HepG2 (cell line): ENCODE measurements around the gene OTUD4. TPM values are rescaled to one million over a fixed set of nuclear protein-coding genes. Genes with fewer than 3 reads are reported as not detected.

Experiments used
- ARNT ChIP-seq: fragments of 450-650 bp; IDR thresholded peaks from 2 replicates; pipeline ENCODE4 v1.6.1; 2017
- ATF5 ChIP-seq: sonication (generic); formaldehyde crosslinking; IDR thresholded peaks from 2 replicates; pipeline ENCODE4 v1.4.0; 2020; ENCODE audit warnings: mild to moderate bottlenecking, low read depth, missing genetic modification reagents
- CCAR2 ChIP-seq: fragments of 200-400 bp; formaldehyde crosslinking; optimal IDR thresholded peaks from 2 replicates; pipeline ENCODE3; 2018; ENCODE audit warnings: low read depth, mild to moderate bottlenecking, low read length, moderate library complexity
- CHD2 ChIP-seq: IDR thresholded peaks from 2 replicates; pipeline ENCODE4 v1.6.1; 2011; ENCODE audit warnings: low read depth, low read length, improper control_type of control experiment
- DNMT3B ChIP-seq: conservative IDR thresholded peaks from 2 replicates; pipeline ENCODE4 v1.6.1; 2016; ENCODE audit warnings: missing biosample characterization, control low read depth
- HOXA7 ChIP-seq: sonication (generic); formaldehyde crosslinking; IDR thresholded peaks from 2 replicates; pipeline ENCODE4 v1.8.1; 2022; ENCODE audit warnings: mild to moderate bottlenecking, missing genetic modification reagents, moderate library complexity
- LBX2 ChIP-seq: sonication (generic); formaldehyde crosslinking; IDR thresholded peaks from 2 replicates; pipeline ENCODE4 v1.5.0; 2020; ENCODE audit warnings: missing genetic modification reagents, mild to moderate bottlenecking, borderline replicate concordance
- MED13 ChIP-seq: sonication (generic); formaldehyde crosslinking; IDR thresholded peaks from 2 replicates; pipeline ENCODE4 v1.5.0; 2020; ENCODE audit warnings: missing genetic modification reagents
- MEIS2 ChIP-seq: sonication (generic); formaldehyde crosslinking; IDR thresholded peaks from 2 replicates; pipeline ENCODE4 v1.9.0; 2021; ENCODE audit warnings: mild to moderate bottlenecking, missing genetic modification reagents
- MYNN ChIP-seq: sonication (generic); formaldehyde crosslinking; IDR thresholded peaks from 2 replicates; pipeline ENCODE4 v1.4.0; 2020; ENCODE audit warnings: mild to moderate bottlenecking, low read depth, missing genetic modification reagents
- NFYB ChIP-seq: sonication (generic); formaldehyde crosslinking; IDR thresholded peaks from 2 replicates; pipeline ENCODE4 v1.4.0; 2020; ENCODE audit warnings: missing genetic modification reagents
- PHB2 ChIP-seq: fragments of 450-650 bp; IDR thresholded peaks from 2 replicates; pipeline ENCODE4 v1.6.1; 2018; ENCODE audit not compliant: partially characterized antibody
- PLRG1 ChIP-seq: fragments of 450-650 bp; conservative IDR thresholded peaks from 2 replicates; pipeline ENCODE4 v1.6.1; 2016
- RFXAP ChIP-seq: sonication (generic); formaldehyde crosslinking; IDR thresholded peaks from 2 replicates; pipeline ENCODE4 v1.4.0; 2020; ENCODE audit warnings: missing genetic modification reagents, borderline replicate concordance
- SIX4 ChIP-seq: sonication (generic); formaldehyde crosslinking; IDR thresholded peaks from 2 replicates; pipeline ENCODE4 v1.4.0; 2020; ENCODE audit warnings: missing genetic modification reagents
- SRSF1 ChIP-seq: fragments of 200-400 bp; formaldehyde crosslinking; optimal IDR thresholded peaks from 2 replicates; pipeline ENCODE3; 2017; ENCODE audit warnings: mild to moderate bottlenecking, low read depth, low read length, moderate library complexity
- TBP ChIP-seq: sonication (generic); formaldehyde crosslinking; IDR thresholded peaks from 2 replicates; pipeline ENCODE4 v1.5.0; 2020; ENCODE audit warnings: missing genetic modification reagents
- XBP1 ChIP-seq: sonication (generic); formaldehyde crosslinking; IDR thresholded peaks from 2 replicates; pipeline ENCODE4 v1.5.0; 2020; ENCODE audit warnings: missing genetic modification reagents
- ZFP41 ChIP-seq: sonication (generic); formaldehyde crosslinking; IDR thresholded peaks from 2 replicates; pipeline ENCODE4 v1.4.0; 2020; ENCODE audit warnings: mild to moderate bottlenecking, missing genetic modification reagents, borderline replicate concordance
- ZFX ChIP-seq: sonication (generic); formaldehyde crosslinking; IDR thresholded peaks from 2 replicates; pipeline ENCODE4 v1.4.0; 2020; ENCODE audit warnings: mild to moderate bottlenecking, low read depth, missing genetic modification reagents, moderate library complexity
- ZKSCAN1 ChIP-seq: fragments of 150-350 bp; IDR thresholded peaks from 2 replicates; pipeline ENCODE4 v1.6.1; 2014; ENCODE audit warnings: low read length
- ZNF292 ChIP-seq: sonication (generic); formaldehyde crosslinking; IDR thresholded peaks from 2 replicates; pipeline ENCODE4 v1.8.1; 2022; ENCODE audit warnings: mild to moderate bottlenecking, low read depth, missing genetic modification reagents, borderline replicate concordance
- polyA plus RNA-seq, 8 experiments: library from polyadenylated mRNA; depleted of rRNA in 3 of 8; stranded (reverse) in 7 of 8; unstranded in 1 of 8; fragments of >200 nt; fragmentation: Illumina TruSeq in 4 of 8; extraction: Trizol in 4 of 8; gene quantifications; 2 replicates each; pipeline versions ENCODE4 v1.2.1 to v1.2.3, GENCODE V29; 2011 to 2016; ENCODE audit warnings: low read depth in 4 of 8, missing spikeins in 1 of 8, mixed read lengths in 1 of 8; ENCODE audit not compliant: insufficient read depth in 1 of 8
- total RNA-seq, 5 experiments: library from RNA; depleted of rRNA; stranded (reverse); fragments of >200 nt; fragmentation: Illumina TruSeq; extraction: Trizol; gene quantifications; 2 replicates each; pipeline ENCODE4 v1.2.3, GENCODE V29; 2016; ENCODE audit warnings: low read depth in 1 of 5
- TF ChIP-seq, protein P1 (sequence below): sonication (generic); formaldehyde crosslinking; IDR thresholded peaks from 2 replicates; pipeline ENCODE4 v1.4.0; 2020; ENCODE audit warnings: mild to moderate bottlenecking, missing genetic modification reagents, borderline replicate concordance
- TF ChIP-seq, protein P2 (sequence below): IDR thresholded peaks from 2 replicates; pipeline ENCODE4 v1.6.1; 2012; ENCODE audit warnings: low read depth, low read length, improper control_type of control experiment
- TF ChIP-seq, protein P3 (sequence below): sonication (generic); formaldehyde crosslinking; IDR thresholded peaks from 2 replicates; pipeline ENCODE4 v1.4.0; 2020; ENCODE audit warnings: missing genetic modification reagents, borderline replicate concordance

OTUD4 gene
- total and polyA plus RNA-seq, 2 of the 13 experiments (the other 11 are each of a cell fraction or from before 2014, with no cell fraction given) = 16.1 to 18.0 TPM

DNA sequence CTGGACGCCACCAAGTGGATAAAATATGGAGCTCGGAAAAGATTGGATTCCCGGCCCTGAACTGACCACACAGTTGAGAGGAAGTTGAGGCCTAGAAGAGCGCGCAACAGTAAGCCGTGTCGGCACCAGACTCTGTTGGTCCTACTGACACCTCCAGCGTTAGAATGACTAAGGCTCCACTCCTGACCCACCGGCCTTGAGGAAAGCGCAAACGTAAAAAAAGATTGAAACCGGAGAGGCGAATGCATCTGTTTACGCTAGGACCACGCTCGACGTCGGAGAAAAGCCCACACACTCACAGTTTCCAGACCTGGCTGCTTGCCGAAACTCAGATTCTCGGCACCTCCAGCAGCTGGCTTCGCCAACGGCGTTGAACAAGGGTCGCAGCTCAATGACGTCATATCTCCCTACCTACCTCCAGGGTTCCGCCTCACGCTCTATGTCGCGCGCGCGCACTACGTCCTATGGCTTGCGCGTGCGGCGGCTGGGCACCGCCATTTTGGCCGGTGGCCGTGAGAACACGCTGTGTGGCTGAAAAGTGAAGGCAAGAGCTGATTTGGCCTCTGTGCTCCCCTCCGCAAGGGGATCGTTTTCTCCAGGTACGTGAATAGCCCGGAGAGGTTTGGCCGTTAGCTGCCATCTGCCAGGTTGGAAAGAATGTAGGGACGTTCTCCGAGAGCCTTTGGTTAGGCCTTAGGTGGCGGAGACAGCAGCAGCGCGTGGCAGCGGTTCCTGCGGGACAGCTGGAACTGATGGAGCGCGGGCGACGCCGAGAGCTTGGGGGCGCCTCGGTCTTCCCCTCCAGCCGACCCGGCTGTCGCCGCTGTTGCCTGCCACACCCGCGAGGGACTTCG, 82.3 kb downstream of the OTUD4 start, which contains the start of the genes ABCE1 and ANAPC10 (continued):
- TF ChIP-seq SIX4 (CRISPR knock-in tag) (no peak), LBX2 (no peak), MED13 (CRISPR knock-in tag) (no peak; the same call in 1 of the 2 replicates), HOXA7 (CRISPR knock-in tag) (no peak), ZFX (CRISPR knock-in tag) (peak; percentile 96), PLRG1 (no peak), PHB2 (no peak), ATF5 (CRISPR knock-in tag) (0 out of 2 replicates have a peak, but pooled peaks have one; percentile 35), CHD2 (0 out of 2 replicates have a peak, but pooled peaks have one; percentile 9), ZFP41 (CRISPR knock-in tag) (peak; percentile 83; the same call in 1 of the 2 replicates), MEIS2 (CRISPR knock-in tag) (no peak), NFYB (CRISPR knock-in tag) (peak; percentile 42), MYNN (no peak), ZNF292 (peak; percentile 53), RFXAP (peak; percentile 49; the same call in 1 of the 2 replicates), ZKSCAN1 (0 out of 2 replicates have a peak, but pooled peaks have one; percentile 11), CCAR2 (no peak), ARNT (no peak), XBP1 (CRISPR knock-in tag) (no peak), TBP (no peak), SRSF1 (no peak), DNMT3B (0 out of 2 replicates have a peak, but pooled peaks have one; percentile 43)
- TF ChIP-seq, protein P1, sequence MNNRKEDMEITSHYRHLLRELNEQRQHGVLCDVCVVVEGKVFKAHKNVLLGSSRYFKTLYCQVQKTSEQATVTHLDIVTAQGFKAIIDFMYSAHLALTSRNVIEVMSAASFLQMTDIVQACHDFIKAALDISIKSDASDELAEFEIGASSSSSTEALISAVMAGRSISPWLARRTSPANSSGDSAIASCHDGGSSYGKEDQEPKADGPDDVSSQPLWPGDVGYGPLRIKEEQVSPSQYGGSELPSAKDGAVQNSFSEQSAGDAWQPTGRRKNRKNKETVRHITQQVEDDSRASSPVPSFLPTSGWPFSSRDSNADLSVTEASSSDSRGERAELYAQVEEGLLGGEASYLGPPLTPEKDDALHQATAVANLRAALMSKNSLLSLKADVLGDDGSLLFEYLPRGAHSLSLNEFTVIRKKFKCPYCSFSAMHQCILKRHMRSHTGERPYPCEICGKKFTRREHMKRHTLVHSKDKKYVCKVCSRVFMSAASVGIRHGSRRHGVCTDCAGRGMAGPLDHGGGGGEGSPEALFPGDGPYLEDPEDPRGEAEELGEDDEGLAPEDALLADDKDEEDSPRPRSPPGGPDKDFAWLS (CRISPR knock-in tag) = no peak
- TF ChIP-seq, protein P2, sequence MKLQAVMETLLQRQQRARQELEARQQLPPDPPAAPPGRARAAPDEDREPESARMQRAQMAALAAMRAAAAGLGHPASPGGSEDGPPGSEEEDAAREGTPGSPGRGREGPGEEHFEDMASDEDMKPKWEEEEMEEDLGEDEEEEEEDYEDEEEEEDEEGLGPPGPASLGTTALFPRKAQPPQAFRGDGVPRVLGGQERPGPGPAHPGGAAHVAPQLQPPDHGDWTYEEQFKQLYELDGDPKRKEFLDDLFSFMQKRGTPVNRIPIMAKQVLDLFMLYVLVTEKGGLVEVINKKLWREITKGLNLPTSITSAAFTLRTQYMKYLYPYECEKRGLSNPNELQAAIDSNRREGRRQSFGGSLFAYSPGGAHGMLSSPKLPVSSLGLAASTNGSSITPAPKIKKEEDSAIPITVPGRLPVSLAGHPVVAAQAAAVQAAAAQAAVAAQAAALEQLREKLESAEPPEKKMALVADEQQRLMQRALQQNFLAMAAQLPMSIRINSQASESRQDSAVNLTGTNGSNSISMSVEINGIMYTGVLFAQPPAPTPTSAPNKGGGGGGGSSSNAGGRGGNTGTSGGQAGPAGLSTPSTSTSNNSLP = peak; percentile 31; the same call in 1 of the 2 replicates
- TF ChIP-seq, protein P3, sequence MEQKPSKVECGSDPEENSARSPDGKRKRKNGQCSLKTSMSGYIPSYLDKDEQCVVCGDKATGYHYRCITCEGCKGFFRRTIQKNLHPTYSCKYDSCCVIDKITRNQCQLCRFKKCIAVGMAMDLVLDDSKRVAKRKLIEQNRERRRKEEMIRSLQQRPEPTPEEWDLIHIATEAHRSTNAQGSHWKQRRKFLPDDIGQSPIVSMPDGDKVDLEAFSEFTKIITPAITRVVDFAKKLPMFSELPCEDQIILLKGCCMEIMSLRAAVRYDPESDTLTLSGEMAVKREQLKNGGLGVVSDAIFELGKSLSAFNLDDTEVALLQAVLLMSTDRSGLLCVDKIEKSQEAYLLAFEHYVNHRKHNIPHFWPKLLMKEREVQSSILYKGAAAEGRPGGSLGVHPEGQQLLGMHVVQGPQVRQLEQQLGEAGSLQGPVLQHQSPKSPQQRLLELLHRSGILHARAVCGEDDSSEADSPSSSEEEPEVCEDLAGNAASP (CRISPR knock-in tag) = peak; percentile 66; the same call in 1 of the 2 replicates
